Endodermal cell (in vitro differentiated cells): ENCODE measurements around the gene GPR183. TPM values are rescaled to one million over a fixed set of nuclear protein-coding genes. Genes with fewer than 3 reads are reported as not detected.

Source experiments
- DNase-seq: peaks from one replicate; pipeline ENCODE4 v3.0.0-alpha.2; 2017
- H3K27ac ChIP-seq: 2 replicates; pipeline ENCODE4 v1.5.1; 2013; ENCODE audit warnings: mild to moderate bottlenecking, low read depth, low read length, moderate library complexity
- H3K27me3 ChIP-seq: 2 replicates; pipeline ENCODE4 v1.6.1; 2013; ENCODE audit warnings: mild to moderate bottlenecking, low read length, moderate library complexity; ENCODE audit not compliant: insufficient read depth, control insufficient read depth, poor library complexity, severe bottlenecking
- H3K36me3 ChIP-seq: 2 replicates; pipeline ENCODE4 v1.7.0; 2013; ENCODE audit warnings: mild to moderate bottlenecking, low read length, moderate library complexity; ENCODE audit not compliant: control insufficient read depth, insufficient read depth
- H3K4me1 ChIP-seq: one replicate; pipeline ENCODE4 v1.7.0; 2013; ENCODE audit warnings: low read length; ENCODE audit not compliant: control insufficient read depth, insufficient read depth
- H3K4me3 ChIP-seq: 2 replicates; pipeline ENCODE4 v1.5.1; 2013; ENCODE audit warnings: mild to moderate bottlenecking, low read length, moderate library complexity
- H3K9ac ChIP-seq: 2 replicates; pipeline ENCODE4 v1.6.1; 2013; ENCODE audit warnings: mild to moderate bottlenecking, low read length, moderate library complexity; ENCODE audit not compliant: poor library complexity, severe bottlenecking; ENCODE audit errors: extremely low read depth
- H3K9me3 ChIP-seq: 2 replicates; pipeline ENCODE4 v1.6.1; 2013; ENCODE audit warnings: mild to moderate bottlenecking, low read length, moderate library complexity; ENCODE audit not compliant: control insufficient read depth
- H3K27ac Mint-ChIP-seq: 2 replicates; pipeline ENCODE4 v1.8.0; 2020; ENCODE audit warnings: mixed read lengths
- H3K27me3 Mint-ChIP-seq: 2 replicates; pipeline ENCODE4 v1.8.0; 2021; ENCODE audit warnings: mild to moderate bottlenecking, mixed read lengths; ENCODE audit not compliant: insufficient read depth
- H3K36me3 Mint-ChIP-seq: 2 replicates; pipeline ENCODE4 v1.8.0; 2020; ENCODE audit warnings: low read depth, mixed read lengths
- H3K4me1 Mint-ChIP-seq: 2 replicates; pipeline ENCODE4 v1.8.0; 2020; ENCODE audit warnings: mixed read lengths
- H3K4me3 Mint-ChIP-seq: 2 replicates; pipeline ENCODE4 v1.8.0; 2020; ENCODE audit warnings: mild to moderate bottlenecking, moderate library complexity, mixed read lengths
- H3K9me3 Mint-ChIP-seq: 2 replicates; pipeline ENCODE4 v1.8.0; 2020; ENCODE audit warnings: mild to moderate bottlenecking, mixed read lengths
- WGBS, 2 experiments: methylation state at CpG; one replicate each; pipeline versions ENCODE4 v1.1.5 to v1.1.7; 2013; ENCODE audit warnings: missing lambda C conversion rate in 2 of 2, mixed read lengths in 1 of 2; ENCODE audit not compliant: insufficient coverage in 1 of 2, insufficient read length in 1 of 2; 5-methylcytosine and 5-hydroxymethylcytosine counted together
- total RNA-seq, 2 donors: library from RNA; stranded (reverse); fragmentation: NEBNext Ultra II Directional in 1 of 2; extraction: Animal tissue kit (Norgen Biotek cat#: 25700) in 1 of 2; gene quantifications; 2 replicates in 1 of 2; 3 replicates in 1 of 2; pipeline ENCODE4 v1.2.1, GENCODE V29; 2021
- TF ChIP-seq, protein P1 (sequence below): fragments of 200-600 bp; sonication (generic); conservative IDR thresholded peaks from 2 replicates; pipeline ENCODE4 v1.5.0; 2021; ENCODE audit warnings: antibody characterized with exemption, mild to moderate bottlenecking

GPR183 gene
- total RNA-seq, 2 donors from 2014 or later, result 0.62 TPM; not detected in 1

- Histone ChIP-seq H3K4me3 (peak overlapping the region; percentile 71), H3K9ac (peak overlapping the region; percentile 81), H3K4me1 (peaks cover 19% of the 10 kb centered on the region), H3K36me3 (peaks cover 5% of the 10 kb centered on the region), H3K27ac (no peak overlapping the region), H3K9me3 (no peaks in the 10 kb centered on the region), H3K27me3 (no peaks in the 10 kb centered on the region)
- peaks cover 21% of the 10 kb centered on the region for H3K36me3 Mint-ChIP-seq
- TF ChIP-seq, protein P1, sequence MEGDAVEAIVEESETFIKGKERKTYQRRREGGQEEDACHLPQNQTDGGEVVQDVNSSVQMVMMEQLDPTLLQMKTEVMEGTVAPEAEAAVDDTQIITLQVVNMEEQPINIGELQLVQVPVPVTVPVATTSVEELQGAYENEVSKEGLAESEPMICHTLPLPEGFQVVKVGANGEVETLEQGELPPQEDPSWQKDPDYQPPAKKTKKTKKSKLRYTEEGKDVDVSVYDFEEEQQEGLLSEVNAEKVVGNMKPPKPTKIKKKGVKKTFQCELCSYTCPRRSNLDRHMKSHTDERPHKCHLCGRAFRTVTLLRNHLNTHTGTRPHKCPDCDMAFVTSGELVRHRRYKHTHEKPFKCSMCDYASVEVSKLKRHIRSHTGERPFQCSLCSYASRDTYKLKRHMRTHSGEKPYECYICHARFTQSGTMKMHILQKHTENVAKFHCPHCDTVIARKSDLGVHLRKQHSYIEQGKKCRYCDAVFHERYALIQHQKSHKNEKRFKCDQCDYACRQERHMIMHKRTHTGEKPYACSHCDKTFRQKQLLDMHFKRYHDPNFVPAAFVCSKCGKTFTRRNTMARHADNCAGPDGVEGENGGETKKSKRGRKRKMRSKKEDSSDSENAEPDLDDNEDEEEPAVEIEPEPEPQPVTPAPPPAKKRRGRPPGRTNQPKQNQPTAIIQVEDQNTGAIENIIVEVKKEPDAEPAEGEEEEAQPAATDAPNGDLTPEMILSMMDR, result no peak
- WGBS, 2 experiments, result 35 to 45% methylated on average over 4 to 6 of the region's 6 CpGs
- peaks cover 52% of the 10 kb centered on the region for H3K4me1 Mint-ChIP-seq
- H3K27me3 Mint-ChIP-seq, result no peaks in the 10 kb centered on the region
- peak; percentile 71 for DNase-seq
- peak overlapping the region; percentile 26 for H3K4me3 Mint-ChIP-seq
- no peaks in the 10 kb centered on the region for H3K9me3 Mint-ChIP-seq
- H3K27ac Mint-ChIP-seq, result peak overlapping the region; percentile 94
Observed at GRCh38 chr13:99307648-99308339, 595 bp upstream of the GPR183 start.

GRCh38 chr13:99305566-99305965, 1.6 kb downstream of the GPR183 start:
- peaks cover 42% of the 10 kb centered on the region for H3K4me1 Mint-ChIP-seq
- H3K4me3 Mint-ChIP-seq, result no peak overlapping the region
- Histone ChIP-seq H3K4me3 (no peak overlapping the region), H3K9ac (no peak overlapping the region), H3K27ac (no peak overlapping the region), H3K36me3 (peaks cover 5% of the 10 kb centered on the region), H3K9me3 (no peaks in the 10 kb centered on the region), H3K27me3 (no peaks in the 10 kb centered on the region), H3K4me1 (peaks cover 13% of the 10 kb centered on the region)
- H3K27ac Mint-ChIP-seq, result no peak overlapping the region
- DNase-seq, result no peak
- WGBS, 2 experiments, result 89 to 97% methylated on average over 8 of the region's 8 CpGs
- H3K36me3 Mint-ChIP-seq, result peaks cover 17% of the 10 kb centered on the region
- no peaks in the 10 kb centered on the region for H3K27me3 Mint-ChIP-seq
- no peaks in the 10 kb centered on the region for H3K9me3 Mint-ChIP-seq
- TF ChIP-seq, protein P1, result no peak

DNA sequence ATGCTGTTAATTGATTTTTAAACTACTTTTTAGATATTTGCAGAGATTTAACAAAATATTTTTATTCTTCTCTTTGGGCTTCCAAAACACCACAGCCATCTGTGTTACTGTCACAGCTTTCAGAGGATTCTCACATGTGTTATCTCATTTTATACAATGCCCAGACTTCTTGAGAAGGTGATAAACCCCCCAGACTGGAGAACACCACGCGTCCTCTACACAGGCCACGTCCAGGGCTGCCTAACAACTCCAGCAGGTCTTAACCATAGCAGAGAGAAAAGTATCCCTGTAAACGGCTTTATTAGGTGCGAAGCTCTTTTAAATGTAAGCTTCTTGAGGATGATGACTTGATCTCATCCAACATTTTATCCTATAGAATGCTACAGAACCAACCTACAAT, 2.0 kb downstream of the GPR183 start:
- no peak overlapping the region for H3K27ac ChIP-seq
- TF ChIP-seq, protein P1, result no peak
- 77% methylated on average over 4 of the region's 5 CpGs; no CpG with 5 or more reads in 1 of the 2 experiments for WGBS, 2 experiments

More for the DNA sequence above, 2.0 kb downstream of the GPR183 start:
- no peak overlapping the region for H3K9ac ChIP-seq
- H3K9me3 Mint-ChIP-seq, result no peaks in the 10 kb centered on the region
- no peaks in the 10 kb centered on the region for H3K27me3 ChIP-seq
- peaks cover 17% of the 10 kb centered on the region for H3K36me3 Mint-ChIP-seq
- H3K9me3 ChIP-seq, result no peaks in the 10 kb centered on the region
- peaks cover 42% of the 10 kb centered on the region for H3K4me1 Mint-ChIP-seq
- H3K27me3 Mint-ChIP-seq, result no peaks in the 10 kb centered on the region
- H3K4me1 ChIP-seq, result peaks cover 13% of the 10 kb centered on the region
- H3K4me3 ChIP-seq, result peak overlapping the region; percentile 32
- peak overlapping the region; percentile 76 for H3K27ac Mint-ChIP-seq
- peaks cover 5% of the 10 kb centered on the region for H3K36me3 ChIP-seq
- DNase-seq, result no peak
- H3K4me3 Mint-ChIP-seq, result no peak overlapping the region
